CD4-positive, alpha-beta T cell treated with Interferon gamma for 1 hour (primary cell): ENCODE data around the gene ACSF3.

Experiments used
- DNase-seq: peaks from one replicate; pipeline ENCODE4 v3.0.0-alpha.2; 2020

The ACSF3 gene

DNA sequence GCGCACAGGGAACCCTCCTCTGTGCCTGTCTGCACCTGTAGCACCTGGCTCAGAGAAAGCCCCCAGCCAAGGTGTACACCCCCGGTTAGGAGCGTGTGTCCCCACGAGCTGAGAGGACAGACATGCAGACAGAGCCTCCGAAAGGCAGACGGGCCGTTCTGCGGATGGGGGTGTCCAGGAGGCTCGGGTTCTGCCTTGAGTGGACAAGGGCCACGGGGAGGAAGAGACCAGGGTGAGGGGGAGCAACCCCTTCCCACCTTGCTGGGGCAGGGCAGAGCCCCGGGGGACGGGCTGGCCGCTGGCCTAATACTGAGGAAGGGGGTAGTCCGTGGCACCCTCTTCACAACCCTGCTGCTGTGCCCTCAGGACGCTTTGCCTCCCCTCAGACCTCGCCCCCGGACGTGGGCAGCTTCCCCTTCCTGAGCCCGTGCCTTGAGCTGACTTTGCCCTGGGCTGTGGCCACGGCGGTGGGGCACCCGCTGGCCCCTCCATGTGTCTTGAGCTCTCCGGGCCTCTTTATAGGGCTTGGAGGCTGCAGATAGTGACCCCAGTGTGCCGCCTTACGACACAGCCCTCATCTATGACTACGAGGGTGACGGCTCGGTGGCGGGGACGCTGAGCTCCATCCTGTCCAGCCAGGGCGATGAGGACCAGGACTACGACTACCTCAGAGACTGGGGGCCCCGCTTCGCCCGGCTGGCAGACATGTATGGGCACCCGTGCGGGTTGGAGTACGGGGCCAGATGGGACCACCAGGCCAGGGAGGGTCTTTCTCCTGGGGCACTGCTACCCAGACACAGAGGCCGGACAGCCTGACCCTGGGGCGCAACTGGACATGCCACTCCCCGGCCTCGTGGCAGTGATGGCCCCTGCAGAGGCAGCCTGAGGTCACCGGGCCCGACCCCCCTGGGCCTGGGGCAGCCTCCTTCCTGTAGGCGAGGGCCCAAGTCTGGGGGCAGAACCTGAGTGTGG, 101.0 kb downstream of the ACSF3 start:
- DNase-seq = no peak

DNA sequence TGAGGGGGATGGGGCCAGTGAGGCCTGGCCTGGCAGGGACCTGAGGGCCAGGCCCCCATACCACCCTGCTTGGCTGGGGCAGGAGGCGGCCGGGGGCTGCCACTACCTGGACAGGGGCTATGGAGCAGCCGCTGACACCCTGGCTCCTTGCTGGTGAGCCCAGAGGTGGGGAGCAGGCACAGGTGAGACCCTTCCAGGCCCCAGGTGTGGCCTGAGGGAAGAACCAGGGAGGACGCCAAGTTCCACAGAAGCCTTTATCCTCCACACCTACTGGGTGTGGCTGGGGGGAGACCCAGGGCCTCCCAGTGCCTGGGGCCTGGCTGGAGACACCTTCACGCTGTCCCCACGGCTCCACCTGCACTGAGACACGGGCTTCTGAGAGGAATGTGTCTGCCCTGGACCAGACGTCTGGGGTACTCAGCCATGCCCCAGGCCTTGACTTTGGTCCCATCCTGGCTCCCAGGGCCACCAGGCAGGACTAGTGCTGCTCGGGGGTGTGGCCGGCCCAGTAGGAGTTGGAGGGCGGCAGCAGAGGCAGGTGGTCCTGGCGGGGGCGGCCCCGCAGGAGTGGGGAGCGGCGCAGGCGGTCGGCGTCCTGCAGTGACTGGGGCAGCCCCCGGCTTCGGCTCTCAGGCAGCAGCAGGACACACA, 102.0 kb downstream of the ACSF3 start:
- DNase-seq = no peak

DNA sequence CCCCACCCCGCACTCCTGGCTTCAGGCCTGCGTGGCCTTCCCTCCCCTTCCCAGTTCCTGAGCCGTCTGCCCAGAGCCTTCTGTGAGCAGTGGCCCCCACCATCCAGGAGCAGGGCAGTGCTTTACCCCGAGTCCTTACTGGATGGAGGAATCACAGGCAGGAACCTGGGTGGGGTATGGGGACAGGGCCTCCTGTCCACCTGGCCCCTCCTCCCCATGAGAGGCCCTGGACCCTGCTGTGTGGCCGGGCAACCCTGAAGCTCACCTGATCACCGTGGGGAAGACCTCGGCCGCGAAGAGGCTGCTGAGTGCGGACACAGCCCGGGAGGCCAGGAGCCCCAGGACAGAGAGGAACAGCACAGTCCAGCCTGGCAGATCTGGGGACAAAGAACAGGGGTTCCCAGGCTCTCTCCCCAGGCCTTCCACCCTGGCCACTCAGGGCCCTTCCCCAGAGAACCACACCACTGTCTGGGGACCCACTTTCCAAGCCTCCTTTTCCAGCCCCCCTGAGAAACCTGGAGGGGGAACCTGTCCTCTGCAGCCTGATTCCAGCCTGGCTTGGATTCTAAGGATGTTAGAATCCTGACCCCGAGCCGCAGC, 103.5 kb downstream of the ACSF3 start:
- no peak for DNase-seq

DNA sequence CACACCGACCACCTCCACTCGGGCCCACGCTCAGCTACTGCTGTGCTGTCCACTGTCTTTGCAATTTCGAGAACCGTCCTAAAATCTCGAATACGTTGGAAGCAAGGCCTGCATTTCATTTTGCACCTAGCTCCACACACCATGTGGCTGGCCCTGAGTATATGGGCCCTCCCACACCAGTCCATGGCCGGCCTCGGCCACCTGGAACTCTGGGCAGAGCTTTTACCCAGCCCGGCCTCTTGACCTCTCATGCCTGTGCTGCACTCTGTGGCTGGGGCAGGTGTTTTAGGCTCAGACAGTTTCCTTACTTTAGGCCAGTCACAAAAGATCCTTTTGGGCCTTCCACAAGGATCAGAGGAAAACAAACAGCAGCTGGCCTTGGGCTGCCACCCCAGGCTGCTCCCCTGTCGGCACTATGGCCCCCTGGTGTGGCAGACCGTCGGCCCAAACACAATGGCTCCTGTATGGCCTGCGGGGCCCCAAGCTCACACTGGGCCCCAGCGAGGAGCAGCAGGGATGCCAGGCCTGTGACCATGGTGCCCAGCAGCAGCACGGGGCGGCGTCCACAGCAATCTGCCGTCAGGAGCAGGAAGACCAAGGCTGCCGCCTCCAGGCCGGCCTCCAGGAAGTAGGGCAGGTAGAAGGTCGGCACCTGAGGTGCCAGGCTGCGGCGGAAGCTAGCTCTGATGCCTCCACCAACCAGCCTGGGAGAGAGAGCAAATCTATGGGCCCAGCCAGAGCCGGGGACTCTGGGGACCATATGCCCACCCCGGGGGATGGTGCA, 104.2 kb downstream of the ACSF3 start:
- DNase-seq = no peak

DNA sequence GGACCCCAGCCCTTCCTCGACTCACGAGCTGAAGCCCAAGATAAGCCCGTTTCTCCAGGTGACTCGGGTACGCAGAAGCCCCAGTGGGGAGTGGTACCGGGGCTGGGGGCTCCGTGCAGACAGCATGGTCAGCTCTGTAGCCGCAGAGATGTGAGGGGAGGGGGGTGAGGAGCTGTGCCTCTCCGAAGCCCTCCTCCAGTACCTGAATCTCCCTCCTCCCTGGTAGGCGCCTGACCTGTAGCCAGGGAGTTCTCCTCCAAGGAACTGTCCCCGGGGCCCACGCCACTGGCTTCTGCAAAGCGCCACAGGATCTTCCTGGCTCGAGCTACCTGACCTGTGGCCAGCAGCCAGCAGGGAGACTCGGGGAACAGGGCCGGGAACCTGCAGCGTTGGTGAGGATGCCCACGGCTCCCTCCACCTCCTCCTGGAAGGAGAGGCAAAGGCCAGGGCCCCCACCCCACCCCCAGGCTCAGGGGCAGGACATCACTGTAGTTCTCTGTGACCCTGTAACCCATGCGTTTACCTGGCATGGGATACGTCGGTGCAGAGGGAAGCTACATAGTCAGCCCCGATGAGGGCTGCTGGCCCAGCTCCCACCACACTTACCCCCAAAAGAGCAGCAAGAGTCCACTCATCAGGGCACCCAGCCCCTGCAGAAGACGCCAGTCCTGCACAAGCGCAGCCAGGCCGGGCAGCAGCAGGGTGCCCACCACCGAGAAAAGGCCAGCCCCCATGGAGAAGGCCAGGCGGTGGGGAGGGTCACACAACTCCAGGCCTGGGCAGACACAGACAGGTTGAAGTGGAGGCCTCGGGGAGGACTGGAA, 105.0 kb downstream of the ACSF3 start:
- DNase-seq = no peak

DNA sequence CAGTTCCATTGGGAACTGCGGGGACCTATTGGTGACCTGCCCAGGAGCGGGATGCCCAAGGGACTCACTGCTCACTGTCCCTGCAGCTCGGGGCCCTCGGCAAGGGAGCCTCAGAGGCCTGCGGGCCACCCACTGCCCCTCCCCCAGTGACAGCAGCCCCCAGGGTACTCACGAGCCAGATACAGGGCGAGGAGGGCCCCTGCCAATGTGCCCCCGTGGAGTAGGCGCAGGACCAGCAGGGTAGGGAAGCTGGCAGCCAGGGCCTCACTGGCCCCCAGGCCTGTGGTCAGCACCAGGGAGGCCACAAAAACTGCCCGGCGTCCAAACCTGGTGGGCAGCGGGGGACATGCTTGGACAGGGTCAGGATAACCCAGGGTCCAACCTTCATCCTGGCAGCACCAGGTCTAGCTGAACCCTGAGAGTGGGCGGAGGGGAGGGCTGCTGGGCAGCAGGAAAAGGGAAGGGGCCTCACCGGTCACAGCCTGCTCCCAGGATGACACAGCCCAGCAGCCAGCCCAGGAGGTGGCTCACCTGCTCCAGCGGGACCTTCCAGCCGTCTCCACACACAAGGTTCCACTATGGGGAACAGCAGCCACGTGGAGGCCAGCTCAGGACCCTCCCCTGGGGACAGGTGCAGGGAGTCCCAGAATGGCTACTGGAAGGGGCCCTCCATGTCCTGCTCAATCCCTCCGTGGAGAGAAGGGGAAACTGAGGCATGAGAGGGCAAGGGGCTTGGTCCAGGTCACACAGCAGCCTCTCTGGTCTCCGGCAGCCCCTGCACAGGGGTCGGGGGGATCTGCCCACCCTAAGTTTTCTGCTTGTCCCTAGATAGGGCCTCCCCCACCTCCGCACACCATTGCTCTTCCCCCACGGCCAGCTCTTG, 105.8 kb downstream of the ACSF3 start:
- DNase-seq = no peak

DNA sequence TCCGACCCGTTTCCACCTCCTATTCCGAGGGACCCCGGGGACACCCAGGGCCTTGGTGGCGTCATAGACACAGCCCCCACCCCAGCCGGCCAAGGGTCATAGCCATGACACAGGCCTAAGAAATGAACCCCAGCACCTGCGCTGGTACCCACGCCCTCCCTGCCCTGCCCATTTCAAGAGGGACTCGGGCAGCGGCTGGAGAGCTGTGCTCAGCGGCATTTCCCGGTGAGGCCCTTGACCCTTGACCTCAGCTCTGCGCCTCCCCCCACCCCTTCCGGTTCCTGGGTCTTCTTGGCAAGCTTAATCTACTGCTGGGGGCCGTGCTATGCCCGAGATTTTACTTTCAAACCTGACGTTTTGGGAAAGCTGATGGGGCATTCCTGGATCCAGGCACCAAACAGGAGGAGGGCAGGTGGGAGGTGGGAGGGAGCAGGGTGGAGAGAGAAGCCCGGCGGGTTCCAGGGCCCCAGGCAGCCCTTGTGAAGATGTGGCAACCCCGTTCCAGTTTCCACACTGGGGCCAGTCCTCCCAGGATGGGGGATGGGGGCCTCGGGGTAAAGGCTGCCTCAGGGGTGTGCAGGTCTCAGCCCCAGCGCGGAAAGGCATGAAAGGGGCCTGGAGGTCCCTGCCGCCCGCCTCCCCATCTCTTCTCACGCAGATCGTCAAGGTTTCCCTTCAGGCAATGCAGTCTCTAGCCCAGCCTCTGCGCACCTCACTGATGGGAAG, 106.6 kb downstream of the ACSF3 start, which contains the start of gene SLC22A31:
Gene SLC22A31 (minus strand): TSS at position 414 of the 726 bp plus-strand sequence. CDS start 36 bp downstream, at position 378.
- no peak for DNase-seq

DNA sequence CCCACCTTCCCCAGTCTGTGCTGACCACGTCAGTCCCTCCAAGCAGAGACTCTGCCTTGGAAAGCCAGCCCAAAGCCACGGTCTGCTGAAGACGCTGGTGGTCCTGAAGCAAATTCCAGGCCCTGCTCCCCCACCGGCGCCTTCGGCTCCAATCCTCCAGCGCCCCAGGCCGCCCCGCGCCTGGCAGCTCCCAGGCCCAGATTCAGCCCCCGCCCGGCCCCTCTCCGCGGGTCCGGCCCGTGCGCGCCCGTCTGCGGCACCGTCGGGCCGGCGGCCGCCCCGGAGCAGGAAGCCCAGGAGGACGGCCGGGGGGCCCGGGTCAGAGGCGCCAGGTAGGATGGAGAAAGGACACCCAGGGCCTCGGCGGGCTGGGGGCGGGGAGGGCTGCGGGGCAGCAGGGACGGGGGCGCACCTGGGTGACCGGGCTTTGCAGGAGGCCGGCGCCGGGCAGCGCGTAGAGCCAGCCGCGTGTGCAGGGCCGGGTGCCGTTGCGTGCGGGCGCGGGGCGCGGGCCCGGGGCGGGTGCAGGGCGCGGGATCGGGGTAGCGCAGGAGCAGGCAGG, 107.3 kb downstream of the ACSF3 start:
- no peak for DNase-seq

DNA sequence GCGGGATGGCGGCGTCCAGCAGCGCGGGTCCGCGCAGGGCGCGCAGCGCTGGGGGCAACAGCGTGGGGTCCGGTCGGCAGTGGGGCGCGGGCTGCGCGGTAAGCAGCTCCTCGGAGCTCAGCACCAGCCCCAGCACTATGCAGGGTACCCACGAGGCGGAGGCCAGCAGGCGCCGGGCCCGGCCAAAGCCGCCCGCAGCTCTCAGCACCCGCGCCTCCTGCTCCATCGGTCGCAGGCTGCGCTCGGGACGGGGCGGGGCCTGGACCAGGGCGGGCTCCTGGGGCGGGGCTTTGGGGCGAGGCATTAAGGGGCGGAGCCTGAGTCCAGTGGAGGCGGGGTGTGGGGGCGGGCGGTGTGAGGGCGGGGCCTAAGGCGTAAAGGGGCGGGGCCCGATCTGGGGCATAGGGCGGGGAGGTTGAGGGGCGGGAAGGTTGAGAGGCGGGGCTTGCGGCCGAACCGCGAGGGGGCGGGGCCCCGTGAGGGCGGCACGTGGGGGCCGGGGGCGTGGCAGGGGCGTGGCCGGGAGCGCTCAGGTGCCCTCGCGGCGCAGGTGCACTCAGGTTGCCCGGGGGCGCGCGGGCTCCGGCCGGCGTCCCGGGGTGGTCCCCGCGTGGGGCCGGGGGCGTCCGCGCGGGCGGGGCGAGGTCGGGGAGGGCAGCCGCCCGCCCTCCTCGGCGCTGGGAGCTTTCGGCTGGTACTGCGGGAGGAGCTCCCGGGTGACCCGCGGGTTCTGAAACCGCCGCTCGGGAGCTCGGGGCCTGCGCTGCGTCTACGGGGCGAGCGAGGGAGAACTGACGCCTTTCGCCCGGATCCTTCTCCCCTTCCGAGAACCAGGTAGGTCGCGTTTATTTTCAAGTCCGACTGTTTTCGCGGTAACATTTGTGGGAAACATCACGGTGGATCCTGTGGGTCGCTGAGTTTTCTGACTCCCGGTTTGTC, 108.1 kb downstream of the ACSF3 start:
- DNase-seq = peak; percentile 76

DNA sequence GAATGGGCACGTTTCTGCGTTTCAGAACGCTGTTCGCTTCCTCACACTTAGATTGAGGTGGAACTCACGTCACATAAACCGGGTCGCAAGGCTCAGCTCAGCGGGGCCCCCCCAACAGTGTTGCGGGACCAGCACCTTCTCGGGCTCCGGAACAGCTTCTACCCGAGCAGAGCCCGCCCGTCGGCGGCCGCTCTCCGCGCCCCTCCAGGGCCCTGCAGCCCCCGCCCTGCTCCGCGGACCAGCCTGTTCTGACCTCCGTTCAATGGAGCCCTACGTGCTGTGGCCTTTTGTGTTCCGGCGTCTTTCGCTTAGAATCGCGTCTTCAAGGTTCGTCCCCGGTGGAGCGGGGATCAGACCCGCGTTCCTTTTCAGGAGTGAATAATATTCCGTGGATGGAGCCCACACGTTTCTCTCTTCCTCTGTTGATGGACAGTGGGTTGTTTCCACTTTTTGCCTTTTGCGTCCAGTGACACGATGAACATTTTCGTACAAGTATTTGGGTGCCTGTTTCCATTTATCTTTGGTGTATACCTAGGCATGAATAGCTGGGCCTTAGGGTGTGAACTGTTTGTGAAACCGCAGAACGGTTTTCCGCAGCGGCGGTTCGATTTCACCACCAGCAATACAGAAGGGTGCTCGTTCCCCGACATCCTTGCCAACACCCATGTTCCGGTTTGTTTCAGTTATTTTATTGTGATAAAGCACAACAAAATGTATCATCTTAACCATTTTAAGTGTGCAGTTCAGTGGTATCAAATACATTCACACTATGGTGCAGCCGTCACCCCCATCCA, 109.0 kb downstream of the ACSF3 start:
- no peak for DNase-seq
